HFFc6 (cell line): ENCODE data around the gene IL1RN. TPM values are rescaled to one million over a fixed set of nuclear protein-coding genes. Genes with fewer than 3 reads are reported as not detected.
A peak's percentile ranks its signal among the peaks of the same experiment; 100 is the strongest.

Experiments
- DNase-seq: peaks from one replicate; pipeline ENCODE4 v3.0.0-alpha.2; 2018
- H3K27ac Mint-ChIP-seq: 2 replicates; pipeline ENCODE4 v1.8.0; 2020; ENCODE audit warnings: mild to moderate bottlenecking, mixed read lengths
- H3K27me3 Mint-ChIP-seq: 2 replicates; pipeline ENCODE4 v1.8.0; 2021; ENCODE audit warnings: mild to moderate bottlenecking, moderate library complexity, mixed read lengths; ENCODE audit not compliant: insufficient read depth
- H3K36me3 Mint-ChIP-seq: 2 replicates; pipeline ENCODE4 v1.8.0; 2021; ENCODE audit warnings: low read depth, mixed read lengths
- H3K4me1 Mint-ChIP-seq: 2 replicates; pipeline ENCODE4 v1.8.0; 2020; ENCODE audit warnings: low read depth, mixed read lengths
- H3K4me3 Mint-ChIP-seq: 2 replicates; pipeline ENCODE4 v1.8.0; 2020; ENCODE audit warnings: mild to moderate bottlenecking, moderate library complexity, mixed read lengths
- H3K9me3 Mint-ChIP-seq: 2 replicates; pipeline ENCODE4 v1.8.0; 2020; ENCODE audit warnings: mild to moderate bottlenecking, mixed read lengths
- CTCF ChIP-seq: fragments of 200-600 bp; sonication (generic); IDR thresholded peaks from 2 replicates; pipeline ENCODE4 v1.5.0; 2021; ENCODE audit warnings: antibody characterized with exemption, mild to moderate bottlenecking
- total RNA-seq, 6 experiments: library from RNA; stranded (reverse); fragmentation: NEBNext Ultra II Directional; extraction: Animal tissue kit (Norgen Biotek cat#: 25700); gene quantifications; 2 replicates in 1 of 6; 3 replicates in 5 of 6; pipeline ENCODE4 v1.2.3, GENCODE V29; 2021

IL1RN gene
- total RNA-seq, 6 experiments from 2014 or later: not detected

GRCh38 chr2:113155331-113155730, 27.9 kb downstream of the IL1RN start:
- DNase-seq: no peak
- peaks cover 11% of the 10 kb centered on the region for H3K27me3 Mint-ChIP-seq
- no peak overlapping the region for H3K27ac Mint-ChIP-seq
- H3K36me3 Mint-ChIP-seq: no peaks in the 10 kb centered on the region
- H3K4me3 Mint-ChIP-seq: no peak overlapping the region
- no peak for TF ChIP-seq CTCF
- H3K9me3 Mint-ChIP-seq: no peaks in the 10 kb centered on the region
- H3K4me1 Mint-ChIP-seq: peaks cover 19% of the 10 kb centered on the region

- Mint-ChIP-seq H3K9me3 (no peaks in the 10 kb centered on the region), H3K27me3 (peaks cover 8% of the 10 kb centered on the region), H3K4me3 (peak overlapping the region; percentile 43), H3K4me1 (peaks cover 19% of the 10 kb centered on the region), H3K27ac (no peak overlapping the region), H3K36me3 (no peaks in the 10 kb centered on the region)
- no peak for TF ChIP-seq CTCF
- DNase-seq: no peak
Observed at GRCh38 chr2:113156278-113157117, 29.1 kb downstream of the IL1RN start.

- no peak for DNase-seq
- TF ChIP-seq CTCF: no peak
- Mint-ChIP-seq H3K9me3 (no peaks in the 10 kb centered on the region), H3K36me3 (no peaks in the 10 kb centered on the region), H3K4me3 (peak overlapping the region; percentile 79), H3K4me1 (peaks cover 19% of the 10 kb centered on the region), H3K27ac (no peak overlapping the region), H3K27me3 (peaks cover 6% of the 10 kb centered on the region)
Observed at GRCh38 chr2:113157118-113157896, 29.9 kb downstream of the IL1RN start.

- Mint-ChIP-seq H3K4me1 (peaks cover 19% of the 10 kb centered on the region), H3K36me3 (no peaks in the 10 kb centered on the region), H3K4me3 (peak overlapping the region; percentile 79), H3K27ac (peak overlapping the region; percentile 22; the same call in 1 of the 2 replicates), H3K9me3 (no peaks in the 10 kb centered on the region), H3K27me3 (peaks cover 6% of the 10 kb centered on the region)
- peak; percentile 65 for DNase-seq
- TF ChIP-seq CTCF: no peak
Observed at GRCh38 chr2:113157897-113158753, 30.7 kb downstream of the IL1RN start.

- Mint-ChIP-seq H3K4me1 (peaks cover 19% of the 10 kb centered on the region), H3K27ac (peak overlapping the region; percentile 22; the same call in 1 of the 2 replicates), H3K9me3 (no peaks in the 10 kb centered on the region), H3K27me3 (peaks cover 6% of the 10 kb centered on the region), H3K4me3 (peak overlapping the region; percentile 79; the same call in 1 of the 2 replicates), H3K36me3 (no peaks in the 10 kb centered on the region)
- DNase-seq: peak; percentile 19
- TF ChIP-seq CTCF: no peak
Observed at GRCh38 chr2:113158884-113159553, 31.6 kb downstream of the IL1RN start.
